Spleen (tissue), 7 donors: ENCODE measurements around the gene MYO16.

Source experiments
- POLR2A ChIP-seq, 3 donors: fragments of 450-650 bp; IDR thresholded peaks; one replicate each; pipeline ENCODE4 v1.5.1; 2017; ENCODE audit warnings: antibody characterized with exemption in 3 of 3, mild to moderate bottlenecking in 1 of 3
- TF ChIP-seq, protein P1 (sequence below), 11 experiments: fragments of 200-600 bp in 7 of 11; fragments of 450-650 bp in 4 of 11; sonication (generic) in 4 of 11; IDR thresholded peaks in 8 of 11; conservative IDR thresholded peaks in 3 of 11; 1 replicate in 7 of 11; 2 replicates in 4 of 11; pipeline versions ENCODE4 v1.4.0 to v1.8.0; 2016 to 2021; ENCODE audit warnings: antibody characterized with exemption in 11 of 11, inconsistent platforms in 4 of 11, mild to moderate bottlenecking in 1 of 11
- donor health status: DM: no; HTN: no; CAD: no; lungs with moderate emphysema.
- donor health status: DM: no; HTN: no; CAD: no.
- donor health status: DM: no; HTN: no; CAD: no.

DNA sequence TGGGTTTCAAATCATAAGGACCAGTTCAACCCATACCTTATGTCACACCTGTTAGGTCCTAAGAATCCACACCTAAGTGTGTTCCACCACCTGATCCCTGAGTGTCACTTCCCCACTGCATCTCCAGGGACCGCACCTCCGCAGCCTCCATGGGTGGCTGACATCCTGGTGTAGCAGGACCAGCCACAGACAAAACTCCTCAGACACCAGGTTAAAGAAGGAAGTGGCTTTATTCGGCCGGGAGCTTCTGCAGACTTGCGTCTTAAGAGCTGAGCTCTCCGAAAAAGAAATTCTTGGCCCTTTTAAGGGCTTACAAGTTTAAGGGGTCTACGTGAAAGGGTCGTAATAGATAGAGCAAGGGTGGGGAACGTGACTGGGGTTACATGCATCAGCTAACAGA is 509.9 kb downstream of the MYO16 start:
- TF ChIP-seq POLR2A (IDR thresholded peaks at IDR 0.05): no peak
- TF ChIP-seq, protein P1, sequence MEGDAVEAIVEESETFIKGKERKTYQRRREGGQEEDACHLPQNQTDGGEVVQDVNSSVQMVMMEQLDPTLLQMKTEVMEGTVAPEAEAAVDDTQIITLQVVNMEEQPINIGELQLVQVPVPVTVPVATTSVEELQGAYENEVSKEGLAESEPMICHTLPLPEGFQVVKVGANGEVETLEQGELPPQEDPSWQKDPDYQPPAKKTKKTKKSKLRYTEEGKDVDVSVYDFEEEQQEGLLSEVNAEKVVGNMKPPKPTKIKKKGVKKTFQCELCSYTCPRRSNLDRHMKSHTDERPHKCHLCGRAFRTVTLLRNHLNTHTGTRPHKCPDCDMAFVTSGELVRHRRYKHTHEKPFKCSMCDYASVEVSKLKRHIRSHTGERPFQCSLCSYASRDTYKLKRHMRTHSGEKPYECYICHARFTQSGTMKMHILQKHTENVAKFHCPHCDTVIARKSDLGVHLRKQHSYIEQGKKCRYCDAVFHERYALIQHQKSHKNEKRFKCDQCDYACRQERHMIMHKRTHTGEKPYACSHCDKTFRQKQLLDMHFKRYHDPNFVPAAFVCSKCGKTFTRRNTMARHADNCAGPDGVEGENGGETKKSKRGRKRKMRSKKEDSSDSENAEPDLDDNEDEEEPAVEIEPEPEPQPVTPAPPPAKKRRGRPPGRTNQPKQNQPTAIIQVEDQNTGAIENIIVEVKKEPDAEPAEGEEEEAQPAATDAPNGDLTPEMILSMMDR (IDR thresholded peaks at IDR 0.05 in 8 of 11, conservative IDR thresholded peaks at IDR 0.05 in 3 of 11): no peak
